ENCODE measurements around the gene CHST15.

The CHST15 gene, protein sequence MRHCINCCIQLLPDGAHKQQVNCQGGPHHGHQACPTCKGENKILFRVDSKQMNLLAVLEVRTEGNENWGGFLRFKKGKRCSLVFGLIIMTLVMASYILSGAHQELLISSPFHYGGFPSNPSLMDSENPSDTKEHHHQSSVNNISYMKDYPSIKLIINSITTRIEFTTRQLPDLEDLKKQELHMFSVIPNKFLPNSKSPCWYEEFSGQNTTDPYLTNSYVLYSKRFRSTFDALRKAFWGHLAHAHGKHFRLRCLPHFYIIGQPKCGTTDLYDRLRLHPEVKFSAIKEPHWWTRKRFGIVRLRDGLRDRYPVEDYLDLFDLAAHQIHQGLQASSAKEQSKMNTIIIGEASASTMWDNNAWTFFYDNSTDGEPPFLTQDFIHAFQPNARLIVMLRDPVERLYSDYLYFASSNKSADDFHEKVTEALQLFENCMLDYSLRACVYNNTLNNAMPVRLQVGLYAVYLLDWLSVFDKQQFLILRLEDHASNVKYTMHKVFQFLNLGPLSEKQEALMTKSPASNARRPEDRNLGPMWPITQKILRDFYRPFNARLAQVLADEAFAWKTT

GRCh38 chr10:124092860-124093773 lies at the start of gene CHST15:
Gene CHST15 (minus strand): TSS chr10:124093598. CDS start chr10:124046212, 47,386 bp downstream.
- DNase-seq: no peak

- DNase-seq: no peak
These were observed 49.6 kb upstream of the CHST15 start for GRCh38 chr10:124142960-124143359.

- no peak for DNase-seq
These were observed 48.8 kb upstream of the CHST15 start for GRCh38 chr10:124142006-124142739.

DNA sequence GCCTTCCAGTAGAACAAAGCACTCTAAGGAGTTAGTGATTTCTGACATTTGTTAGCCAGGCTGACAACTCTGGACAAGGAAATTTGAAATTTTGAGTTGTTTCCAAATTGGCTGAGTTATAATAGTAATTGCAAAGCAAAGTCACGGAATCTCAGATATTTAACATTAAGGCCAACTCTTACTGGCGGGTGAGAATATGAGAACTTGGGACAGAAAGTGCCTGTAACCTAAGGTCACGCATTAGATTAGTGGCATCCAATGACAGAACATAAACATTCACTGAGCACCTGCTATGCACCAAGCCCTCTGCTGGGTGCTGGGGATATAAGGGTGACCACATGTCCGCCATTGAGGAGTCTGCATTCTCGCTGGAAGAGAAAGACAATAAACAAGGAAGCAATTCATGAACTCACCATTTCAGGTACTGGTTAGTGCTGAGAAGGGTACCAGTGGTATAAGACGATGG lies 45.5 kb upstream of the CHST15 start:
- no peak for DNase-seq

DNA sequence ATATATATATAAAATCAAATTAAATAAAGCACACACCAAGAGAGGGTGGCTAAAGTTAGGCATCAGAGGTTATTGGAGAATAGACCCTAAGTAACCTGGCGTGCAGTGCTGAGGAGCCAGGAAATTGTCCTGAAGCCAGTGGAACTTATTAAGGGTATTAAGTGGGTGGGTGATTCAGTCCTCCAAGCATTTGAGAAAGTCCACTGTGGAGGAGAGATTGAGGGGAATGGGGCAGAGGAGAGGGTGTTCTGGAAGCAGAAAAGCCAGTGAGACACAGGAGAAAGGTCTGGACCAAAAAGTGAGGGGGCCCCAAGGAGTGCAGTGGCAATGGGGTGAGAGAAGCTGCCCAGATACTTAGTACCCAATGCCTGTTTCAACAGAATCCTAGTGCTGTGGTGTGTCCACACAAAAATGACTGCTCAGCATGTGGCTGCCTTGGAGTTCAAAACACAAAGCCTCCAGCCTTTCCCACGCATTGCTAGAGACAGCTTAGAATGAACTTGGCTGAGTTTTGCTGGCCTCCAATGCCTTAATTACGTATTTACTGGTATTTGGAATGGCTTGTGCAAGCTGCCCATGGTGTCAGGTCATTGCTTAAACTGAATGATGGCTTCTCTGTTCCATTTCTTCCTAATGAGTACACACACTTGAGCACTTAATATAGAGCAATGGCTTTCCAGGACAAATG lies 44.9 kb upstream of the CHST15 start:
- no peak for DNase-seq

GRCh38 chr10:124134251-124134893 lies 41.0 kb upstream of the CHST15 start:
- DNase-seq: no peak

DNA sequence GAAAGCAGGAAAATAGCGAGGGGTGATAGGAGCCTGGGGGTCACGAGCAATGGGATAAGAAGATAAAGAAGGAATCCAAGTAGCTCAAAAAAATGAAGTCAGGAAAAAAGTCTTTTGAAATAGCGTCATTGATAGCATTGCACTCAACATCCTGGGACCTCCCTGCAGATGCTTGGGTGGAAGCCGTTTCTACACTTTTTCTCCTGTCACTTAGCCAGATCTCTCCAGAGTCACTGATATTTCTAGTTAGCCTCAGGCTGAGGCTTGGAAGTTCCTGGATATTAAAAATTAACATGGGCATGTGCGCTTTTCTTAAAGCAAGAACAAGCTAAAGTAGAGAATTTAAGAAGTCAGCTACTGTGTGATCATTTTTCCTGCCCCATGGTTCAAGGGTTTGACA lies 39.5 kb upstream of the CHST15 start:
- DNase-seq: no peak

- DNase-seq: no peak
These were observed 38.9 kb upstream of the CHST15 start for GRCh38 chr10:124132306-124132705.

DNA sequence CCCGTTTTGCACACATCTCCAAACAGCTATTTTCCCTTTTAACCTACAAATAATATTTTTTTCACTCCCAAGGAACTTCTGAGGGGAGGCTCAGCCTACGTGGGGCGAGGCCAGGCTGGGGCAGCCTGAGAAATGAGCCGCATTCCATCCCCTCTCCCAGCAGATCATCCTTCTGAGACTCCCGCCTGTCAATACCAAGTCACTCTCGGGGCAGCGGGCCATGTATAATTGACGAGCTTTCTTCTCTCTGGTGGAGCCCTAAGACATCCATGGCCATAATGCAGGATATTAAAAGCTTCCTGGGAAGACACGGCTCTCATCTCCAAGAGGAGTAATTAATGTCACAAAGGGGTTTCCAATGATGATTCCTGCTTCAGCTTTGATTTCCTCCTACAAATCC lies 37.8 kb upstream of the CHST15 start:
- no peak for DNase-seq

GRCh38 chr10:124130198-124130900 lies 37.0 kb upstream of the CHST15 start:
- no peak for DNase-seq

DNA sequence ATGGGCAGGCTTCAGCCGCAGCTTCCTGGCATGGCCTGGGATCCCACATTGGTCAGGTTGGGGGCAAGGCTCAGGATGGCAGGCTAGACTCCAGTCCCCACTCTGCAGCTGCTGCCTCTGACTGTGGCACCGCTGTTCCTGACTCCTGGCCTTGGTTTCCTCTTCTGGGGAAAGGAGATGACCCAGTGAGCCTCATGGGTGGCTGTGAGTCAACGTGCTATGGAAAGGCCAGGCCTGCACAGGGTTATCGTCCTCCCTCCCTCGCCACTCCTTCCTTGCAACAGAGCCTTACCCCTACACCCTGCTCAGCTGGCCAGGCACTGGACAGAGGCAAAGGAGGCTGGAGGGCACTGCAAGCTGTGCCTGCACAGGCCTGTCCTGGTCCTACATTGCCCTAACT lies 36.1 kb upstream of the CHST15 start:
- no peak for DNase-seq

- DNase-seq: no peak
These were observed 35.4 kb upstream of the CHST15 start for GRCh38 chr10:124128811-124129145.

DNA sequence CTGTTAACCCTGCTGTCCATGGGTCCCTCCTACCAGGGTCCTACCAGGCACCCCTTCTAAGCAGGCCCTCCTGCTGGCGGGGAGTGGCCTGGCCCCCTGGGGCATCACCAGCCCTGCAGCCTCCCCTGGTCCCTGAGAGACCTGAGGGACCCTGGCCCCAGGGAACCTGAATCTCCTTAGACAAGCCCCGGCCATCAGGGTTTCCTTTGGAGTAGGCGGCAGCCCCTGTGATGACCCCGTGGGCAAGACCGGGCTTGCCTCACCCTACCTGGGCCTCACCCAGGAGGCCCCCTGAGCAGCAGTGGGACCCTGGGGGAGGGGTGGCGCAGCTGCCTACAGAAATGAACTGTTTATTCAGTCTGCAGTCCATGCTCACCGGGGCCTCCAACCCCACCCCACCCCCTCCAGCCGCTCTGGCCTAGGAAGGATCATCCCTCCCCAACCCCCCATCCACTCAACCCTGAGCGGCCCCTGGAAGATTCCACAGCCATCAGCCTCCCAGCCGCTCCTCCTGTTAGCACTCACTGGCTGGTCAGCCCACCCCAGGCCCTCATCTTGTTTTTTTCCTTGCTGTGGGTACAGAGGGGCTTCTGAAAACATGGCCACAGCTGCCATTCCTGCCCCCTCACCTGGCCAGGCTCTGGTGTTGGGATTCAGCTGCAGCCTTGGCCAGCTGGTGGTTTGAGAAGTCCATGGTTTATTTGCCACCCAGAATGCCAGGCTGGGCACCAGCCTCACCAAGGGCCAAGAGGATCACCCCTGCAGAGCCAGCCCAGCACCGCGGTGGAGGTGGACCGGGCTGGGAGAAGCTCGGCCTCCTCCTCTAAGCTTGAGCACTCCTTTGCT lies 34.8 kb upstream of the CHST15 start:
- DNase-seq: no peak

GRCh38 chr10:124127563-124127962 lies 34.2 kb upstream of the CHST15 start:
- no peak for DNase-seq

DNA sequence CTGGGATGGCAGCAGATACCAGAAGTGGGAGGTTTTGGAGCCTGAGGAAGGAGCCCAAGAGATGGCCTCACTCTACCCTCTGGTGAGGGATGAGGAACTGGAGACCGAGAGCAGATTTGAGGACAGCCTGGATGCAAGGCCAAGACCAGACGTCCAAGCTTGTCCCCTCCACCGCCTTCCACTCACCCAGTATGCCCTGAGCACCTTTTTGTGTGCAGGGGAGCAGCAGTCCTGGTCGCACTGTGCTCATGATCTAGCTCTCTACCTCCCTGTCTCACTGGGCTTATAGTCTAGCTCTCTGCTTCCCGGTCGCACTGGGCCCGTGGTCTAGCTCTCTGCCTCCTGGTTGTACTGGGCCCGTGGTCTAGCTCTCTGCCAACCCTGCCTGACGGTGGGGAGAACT lies 33.6 kb upstream of the CHST15 start:
- DNase-seq: no peak

- no peak for DNase-seq
These were observed 33.0 kb upstream of the CHST15 start for GRCh38 chr10:124126145-124126982.

- DNase-seq: no peak
These were observed 32.1 kb upstream of the CHST15 start for GRCh38 chr10:124125305-124126116.

DNA sequence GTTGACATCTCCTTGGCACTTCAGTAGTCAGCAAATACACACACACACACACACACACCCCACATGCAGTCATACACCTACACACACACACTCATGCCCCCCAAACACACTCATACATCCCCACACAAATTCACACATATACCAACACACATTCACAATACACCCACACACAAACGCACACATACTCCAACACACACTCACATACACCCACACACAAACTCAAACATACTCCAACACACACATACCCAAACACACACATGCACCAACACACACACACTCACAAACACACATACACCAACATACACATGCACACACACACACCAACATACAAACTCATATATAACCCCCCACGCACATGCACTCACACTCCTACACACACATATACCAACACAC lies 31.4 kb upstream of the CHST15 start:
- no peak for DNase-seq

Measured in SHP77 treated with DMSO at 0.1 percent for 48 hours (cell line).